Fibroblast of villous mesenchyme (primary cell): Measurements from ENCODE around the gene C2orf15. TPM values are rescaled to one million over a fixed set of nuclear protein-coding genes. Genes with fewer than 3 reads are reported as not detected.

ENCODE experiments used
- DNase-seq: peaks from one replicate; pipeline ENCODE4 v3.0.0-alpha.2; 2010; ENCODE audit warnings: low read depth
- H3K4me3 ChIP-seq: 2 replicates; pipeline ENCODE4 v1.5.1; 2011; ENCODE audit warnings: low read depth, mild to moderate bottlenecking, low read length
- CTCF ChIP-seq: IDR thresholded peaks from 2 replicates; pipeline ENCODE4 v1.5.1; 2012; ENCODE audit warnings: low read depth, mild to moderate bottlenecking, low read length; ENCODE audit not compliant: insufficient read depth
- total RNA-seq: library from RNA; depleted of rRNA; stranded (reverse); fragments of >200 nt; gene quantifications from 2 replicates; pipeline ENCODE4 v1.2.3, GENCODE V29; 2012

The C2orf15 gene
- total RNA-seq, 1 donor = not detected

DNA sequence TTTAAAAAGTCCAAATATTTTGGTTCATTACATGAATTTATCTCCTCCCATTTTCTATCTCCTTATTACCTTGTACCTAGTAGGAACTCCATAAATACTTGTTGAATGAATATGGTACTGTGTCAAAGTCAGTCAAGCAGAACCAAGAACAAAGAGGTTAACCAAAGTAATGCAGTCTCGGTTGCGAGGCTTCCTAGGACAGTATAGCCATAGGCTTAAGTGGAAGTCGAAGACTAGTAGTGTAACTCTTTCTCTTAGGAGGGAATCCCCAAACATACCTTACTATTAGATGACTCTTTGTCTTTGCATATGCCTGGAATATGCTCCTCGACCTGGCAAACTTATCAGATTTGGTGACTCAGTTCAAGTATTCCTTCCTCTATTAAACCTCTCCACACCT, 18.1 kb downstream of the C2orf15 start:
- no peak for TF ChIP-seq CTCF
- no peak overlapping the region for H3K4me3 ChIP-seq
- DNase-seq = no peak

- no peak overlapping the region for H3K4me3 ChIP-seq
- TF ChIP-seq CTCF = no peak
- DNase-seq = no peak
Measured at GRCh38 chr2:99166218-99166617, 24.7 kb downstream of the C2orf15 start.

- no peak for DNase-seq
- no peak overlapping the region for H3K4me3 ChIP-seq
- no peak for TF ChIP-seq CTCF
Measured at GRCh38 chr2:99169534-99169933, 28.0 kb downstream of the C2orf15 start.

DNA sequence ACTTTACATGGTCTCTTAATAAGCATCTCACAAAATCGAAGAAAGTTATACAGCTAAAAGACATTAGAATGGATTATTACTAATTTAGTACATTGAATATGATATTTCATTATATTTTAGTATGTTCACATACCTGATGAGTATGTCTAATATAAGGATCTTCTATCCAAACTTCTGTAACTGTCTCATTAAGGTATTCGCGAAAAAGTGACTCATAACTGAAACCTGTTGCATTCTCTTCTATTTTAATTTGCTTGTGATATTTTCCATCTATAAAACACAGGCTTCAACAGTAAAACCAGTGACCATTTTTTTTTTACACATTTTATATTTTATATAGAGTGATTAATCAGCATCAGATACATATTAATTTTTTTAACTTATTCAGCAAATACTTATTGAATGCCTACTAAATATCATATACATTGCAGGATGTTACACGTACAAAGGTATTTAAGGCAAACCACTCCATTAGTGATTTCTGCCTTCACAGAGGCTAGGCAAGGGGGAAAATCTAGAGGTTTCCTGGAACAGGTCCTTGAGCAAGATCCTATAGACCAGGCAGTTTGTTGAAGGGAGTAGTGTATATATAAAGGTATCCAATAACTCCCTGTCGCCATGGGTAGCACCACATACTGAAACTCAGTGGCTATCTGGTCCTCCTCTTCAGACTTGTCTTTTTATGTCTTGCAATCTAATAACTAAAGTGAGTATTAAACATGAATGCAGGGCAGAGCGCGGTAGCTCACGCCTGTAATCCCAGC, 30.1 kb downstream of the C2orf15 start:
- no peak for TF ChIP-seq CTCF
- DNase-seq = no peak
- H3K4me3 ChIP-seq = no peak overlapping the region

DNA sequence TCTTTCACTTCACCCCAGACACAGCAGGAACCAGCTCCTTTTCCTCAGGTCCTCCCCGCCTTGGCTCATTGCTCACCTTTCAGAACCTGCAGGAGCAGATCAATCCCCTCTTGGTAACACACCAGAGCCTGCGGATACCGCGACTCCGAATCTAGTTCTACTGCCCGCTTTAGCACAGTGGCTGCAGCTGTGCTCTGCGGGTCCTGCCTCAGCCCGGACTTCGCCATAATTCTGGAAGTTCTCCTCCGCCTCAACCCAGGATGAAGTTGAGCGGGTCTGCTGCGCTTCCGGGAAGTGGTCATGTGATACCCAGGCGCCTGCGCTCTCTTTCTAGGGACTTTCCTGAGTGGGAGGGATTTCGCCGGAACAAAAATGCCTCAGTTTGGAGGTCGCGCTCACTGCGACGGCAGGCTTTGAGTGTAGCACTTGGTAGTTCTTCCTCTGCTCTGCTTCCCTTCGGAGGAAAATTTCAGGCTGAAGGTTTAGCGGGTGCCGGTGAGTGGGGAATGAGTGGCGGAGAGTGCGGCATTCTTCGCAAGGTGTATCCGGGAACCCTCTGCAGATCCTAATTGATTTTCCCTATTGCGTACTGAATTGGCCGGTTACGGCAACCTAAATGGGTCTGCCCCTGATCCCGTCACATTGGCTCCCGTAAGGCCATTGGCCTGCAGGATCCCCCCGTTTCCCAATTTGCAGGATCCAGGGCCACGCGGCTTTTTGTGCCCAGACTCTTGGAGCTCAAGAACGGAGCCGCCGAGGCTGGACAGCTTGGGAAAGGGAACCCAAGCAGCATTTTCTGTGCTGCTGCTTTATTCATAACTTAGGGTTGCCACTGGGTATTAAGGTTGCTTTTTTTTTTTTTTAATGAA, 39.5 kb downstream of the C2orf15 start, which contains the start of the genes MITD1 and MRPL30:
TSS of gene MITD1 (minus strand) at position 304 of the 869 bp plus-strand sequence. CDS start at position 227, 77 bp downstream.
TSS of gene MRPL30 (plus strand) at position 430 of the 869 bp plus-strand sequence. CDS start 5,020 bp downstream, outside the sequence.
- TF ChIP-seq CTCF = no peak
- peak; percentile 97 for DNase-seq
- peak within 1 kb of the TSS; percentile 100 for H3K4me3 ChIP-seq

GRCh38 chr2:99181624-99182000, 40.1 kb downstream of the C2orf15 start:
- no peak for TF ChIP-seq CTCF
- peak overlapping the region; percentile 100 for H3K4me3 ChIP-seq
- no peak for DNase-seq
